ENCODE results near the gene POTEH.
"Not testable (repeated sequence)": the region's sequence is repeated elsewhere in the genome, so short reads cannot be mapped to it uniquely, and the experiment has no call there.

The POTEH gene

DNA sequence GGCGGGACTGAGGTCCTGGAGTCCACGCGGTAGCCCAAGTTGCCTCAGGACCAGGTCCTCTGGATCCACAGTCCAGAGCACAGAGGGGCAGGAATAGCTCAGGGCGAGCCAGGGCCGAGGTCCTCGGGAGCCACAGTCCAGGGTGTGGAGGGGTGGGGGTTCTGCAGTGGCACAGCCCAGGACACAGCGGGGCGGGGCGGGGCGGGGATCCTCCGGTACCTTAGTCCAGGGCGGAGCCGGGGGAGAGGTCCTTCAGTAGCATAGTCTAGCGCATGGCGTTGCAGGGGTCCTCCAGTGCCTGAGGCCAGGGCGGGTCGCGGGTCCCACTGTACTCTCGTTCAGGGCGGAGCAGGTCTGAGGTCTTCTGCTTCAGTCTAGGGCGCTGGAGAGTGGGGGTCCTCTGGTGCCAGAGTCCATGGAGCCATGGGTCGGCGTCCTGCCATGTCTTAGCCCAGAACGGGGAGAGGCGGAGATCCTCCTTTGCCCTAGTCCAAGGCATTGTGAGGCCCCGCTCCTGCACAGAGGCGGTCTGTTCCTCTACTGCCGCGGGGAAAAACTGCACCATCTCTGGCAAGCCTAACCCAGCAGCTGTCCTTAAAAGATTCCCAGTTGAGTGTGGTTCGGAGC lies 71.4 kb downstream of the POTEH start:
- H3K4me3 Mint-ChIP-seq = not testable (repeated sequence)

DNA sequence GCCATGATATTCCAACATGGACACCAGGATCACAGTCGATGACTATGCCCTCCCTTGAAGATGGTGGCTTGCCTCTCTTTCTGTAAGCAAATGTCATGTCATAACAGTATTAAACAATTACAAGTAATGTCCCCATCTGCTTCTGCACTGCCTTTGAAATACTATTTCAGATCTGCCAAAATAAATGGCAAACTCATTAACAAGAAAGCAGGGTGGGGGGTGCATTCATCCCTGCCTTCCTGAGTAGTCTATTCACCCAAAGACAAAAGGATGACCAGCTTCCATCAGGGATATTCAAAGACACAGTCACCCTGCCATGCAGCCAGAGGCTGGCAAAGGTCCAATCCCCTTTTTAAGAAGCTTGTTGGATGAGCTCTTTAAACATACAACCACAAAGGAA lies 73.7 kb downstream of the POTEH start:
- H3K9me3 Mint-ChIP-seq; H3K27ac Mint-ChIP-seq; H3K36me3 Mint-ChIP-seq (ENCODE audit: low read depth); H3K4me1 Mint-ChIP-seq; H3K27me3 Mint-ChIP-seq (ENCODE audit: low read depth); H3K4me3 Mint-ChIP-seq: not testable (repeated sequence)

More for the DNA sequence above, 71.4 kb downstream of the POTEH start:
- H3K27ac Mint-ChIP-seq; H3K4me1 Mint-ChIP-seq; H3K9me3 Mint-ChIP-seq; H3K27me3 Mint-ChIP-seq (ENCODE audit: low read depth); H3K36me3 Mint-ChIP-seq (ENCODE audit: low read depth): not testable (repeated sequence)
